ENCODE results near the gene MRPL47.

DNA sequence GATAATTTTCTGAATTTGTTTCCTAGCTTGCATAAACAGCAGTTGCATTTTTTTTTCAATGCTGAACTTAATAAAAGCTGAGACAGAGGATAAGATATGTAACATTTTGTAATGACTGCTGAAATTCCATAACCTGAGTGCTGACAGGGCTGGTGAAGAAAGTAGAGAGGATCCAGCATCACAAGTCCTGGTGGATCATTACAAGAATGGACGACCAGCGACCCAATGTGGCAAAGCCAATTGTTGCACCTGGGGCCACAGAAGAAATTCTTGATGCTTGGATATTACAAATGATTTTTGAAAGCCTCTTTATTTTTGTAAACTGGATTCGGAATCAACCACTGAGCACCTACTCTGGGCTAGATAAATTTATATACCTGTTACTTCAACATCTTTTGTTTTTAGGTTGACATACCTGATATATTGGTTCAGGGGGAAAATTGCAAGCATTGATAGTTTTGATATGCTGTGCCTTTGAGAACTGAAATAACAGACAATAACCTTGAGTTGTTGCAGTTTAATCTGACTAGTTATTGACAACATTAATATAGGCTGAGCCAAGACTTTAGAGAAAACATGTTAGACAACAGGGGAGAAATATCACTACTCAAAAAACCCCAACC, 45.6 kb downstream of the MRPL47 start:
- TF ChIP-seq POLR2A (IDR thresholded peaks at IDR 0.05; ENCODE audit: low read length) (no peak), GATA1 (IDR thresholded peaks at IDR 0.05; ENCODE audit: low read depth, low read length) (no peak)
